Dendritic cell treated with granulocyte-macrophage colony-stimulating factor and Interleukin-4, amounts not matched to agents 40 ng/mL and 50 ng/mL, for 4 days (primary cell): ENCODE results near the gene MAN1A1.

Source experiments
- H3K27ac Mint-ChIP-seq: one replicate; pipeline ENCODE4 v1.8.0; 2022; ENCODE audit warnings: mild to moderate bottlenecking, mixed read lengths
- H3K27me3 Mint-ChIP-seq: one replicate; pipeline ENCODE4 v1.8.0; 2022; ENCODE audit warnings: mild to moderate bottlenecking, mixed read lengths
- H3K36me3 Mint-ChIP-seq: one replicate; pipeline ENCODE4 v1.8.0; 2022; ENCODE audit warnings: low read depth, mixed read lengths
- H3K4me1 Mint-ChIP-seq: one replicate; pipeline ENCODE4 v1.8.0; 2022; ENCODE audit warnings: low read depth, mixed read lengths
- H3K4me3 Mint-ChIP-seq: one replicate; pipeline ENCODE4 v1.8.0; 2022; ENCODE audit warnings: mild to moderate bottlenecking, moderate library complexity, mixed read lengths
- H3K9me3 Mint-ChIP-seq: one replicate; pipeline ENCODE4 v1.8.0; 2022; ENCODE audit warnings: mixed read lengths
- intact Hi-C: fragments of 100-400 bp; cut with micrococcal nuclease; formaldehyde crosslinking; loops from one replicate; pipeline ENCODE4 v1.15.0; 2022

Gene MAN1A1

DNA sequence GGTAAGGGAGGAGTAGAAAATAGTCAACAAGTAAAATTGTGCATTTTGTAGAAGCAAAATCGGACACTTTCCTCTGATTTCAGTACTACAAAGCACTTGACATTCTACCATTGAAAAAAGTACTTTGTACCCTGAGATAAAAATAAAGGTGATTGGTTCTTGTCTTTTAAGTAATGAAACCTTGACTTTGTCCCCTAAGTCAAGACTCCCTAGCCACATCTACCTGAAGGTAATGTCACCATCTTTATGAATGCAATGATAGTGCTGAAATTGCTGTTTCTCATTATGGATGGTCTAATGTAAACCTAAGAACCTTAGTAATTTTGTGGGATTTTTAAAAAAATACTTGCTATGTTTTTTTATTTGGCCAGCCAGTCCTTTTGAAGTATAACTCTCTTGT lies 2.4 kb upstream of the MAN1A1 start:
- H3K4me3 Mint-ChIP-seq: no peak overlapping the region
- H3K9me3 Mint-ChIP-seq: no peaks in the 10 kb centered on the region
- peaks cover 5% of the 10 kb centered on the region for H3K27me3 Mint-ChIP-seq
- intact Hi-C loops: loop anchor here (5.0 to 10.0 kb wide), 4 partner anchors 180 to 363 kb away; no protein-coding TSS in a partner anchor
- no peak overlapping the region for H3K27ac Mint-ChIP-seq
- peaks cover 36% of the 10 kb centered on the region for H3K4me1 Mint-ChIP-seq
- peaks cover 14% of the 10 kb centered on the region for H3K36me3 Mint-ChIP-seq

DNA sequence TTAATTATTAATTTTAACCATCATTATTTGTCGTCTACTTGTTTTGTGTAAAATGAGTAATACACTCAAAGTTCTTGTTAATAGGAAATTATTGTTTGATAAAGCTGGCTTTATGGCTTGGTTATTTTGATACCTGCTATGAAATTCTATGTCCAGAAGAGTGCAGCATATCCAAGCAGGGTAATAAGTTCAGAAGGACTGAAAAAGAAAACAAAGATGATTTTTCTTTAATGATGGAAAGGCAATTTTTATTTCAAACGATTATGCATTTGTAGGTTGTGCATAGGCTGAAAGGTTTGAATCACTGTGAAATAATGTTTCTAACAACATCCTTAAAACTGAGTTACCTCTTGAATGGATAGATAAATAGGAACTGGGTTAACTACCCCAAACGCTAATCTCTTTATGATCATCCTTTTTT lies 1.4 kb upstream of the MAN1A1 start:
- intact Hi-C loops: loop anchor here (5.0 to 10.0 kb wide), 4 partner anchors 181 to 364 kb away; no protein-coding TSS in a partner anchor
- no peak overlapping the region for H3K27ac Mint-ChIP-seq

DNA sequence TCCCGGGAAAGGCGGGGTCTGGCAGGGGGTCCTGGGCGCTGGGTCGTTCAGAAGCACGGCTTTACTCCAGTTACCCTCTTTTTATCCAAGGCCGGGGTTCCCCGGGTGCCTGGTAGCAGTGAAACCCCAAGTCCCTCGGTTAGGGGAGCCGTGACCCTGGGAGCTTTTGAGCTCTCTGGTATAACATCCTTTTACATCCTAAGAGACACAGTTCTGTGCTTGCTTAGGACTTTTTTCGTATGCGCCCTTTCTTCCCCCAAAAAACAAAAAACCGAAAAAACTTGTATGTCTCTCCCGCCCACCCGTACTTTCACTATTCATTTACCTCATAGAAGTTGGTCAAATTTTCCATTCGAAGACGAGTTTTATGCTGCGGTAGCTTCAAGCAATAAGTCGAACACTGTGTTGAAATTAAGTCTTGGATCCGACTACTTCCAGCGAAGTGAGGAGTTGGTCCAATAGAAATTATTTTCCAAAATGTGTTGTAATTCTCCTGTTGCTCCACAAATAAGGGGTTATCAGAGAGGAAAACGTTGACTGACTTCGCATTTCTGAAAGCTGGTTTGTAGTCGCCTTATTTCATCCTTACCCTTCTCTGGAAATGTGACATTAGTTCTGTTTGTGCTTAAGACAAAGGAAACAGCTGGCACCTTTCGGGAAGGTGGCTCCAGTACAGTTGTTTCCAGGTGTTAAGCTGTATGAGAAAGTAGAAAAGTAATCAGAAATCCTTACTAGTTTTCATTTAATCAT lies 816 bp upstream of the MAN1A1 start:
- H3K9me3 Mint-ChIP-seq: no peaks in the 10 kb centered on the region
- H3K27ac Mint-ChIP-seq: peak overlapping the region; percentile 90
- peak overlapping the region; percentile 89 for H3K4me3 Mint-ChIP-seq
- peaks cover 14% of the 10 kb centered on the region for H3K36me3 Mint-ChIP-seq
- intact Hi-C loops: loop anchor here (5.0 to 10.0 kb wide), 4 partner anchors 182 to 364 kb away; no protein-coding TSS in a partner anchor
- peaks cover 48% of the 10 kb centered on the region for H3K4me1 Mint-ChIP-seq
- H3K27me3 Mint-ChIP-seq: peaks cover 5% of the 10 kb centered on the region

More for the DNA sequence above, 1.4 kb upstream of the MAN1A1 start:
- peaks cover 14% of the 10 kb centered on the region for H3K36me3 Mint-ChIP-seq
- peaks cover 5% of the 10 kb centered on the region for H3K27me3 Mint-ChIP-seq
- no peak overlapping the region for H3K4me3 Mint-ChIP-seq
- H3K9me3 Mint-ChIP-seq: no peaks in the 10 kb centered on the region
- H3K4me1 Mint-ChIP-seq: peaks cover 46% of the 10 kb centered on the region

GRCh38 chr6:119348748-119349360 lies 707 bp downstream of the MAN1A1 start:
- Mint-ChIP-seq H3K4me3 (peak overlapping the region; percentile 89), H3K27me3 (peaks cover 5% of the 10 kb centered on the region), H3K27ac (peak overlapping the region; percentile 90), H3K9me3 (no peaks in the 10 kb centered on the region), H3K36me3 (peaks cover 14% of the 10 kb centered on the region), H3K4me1 (peaks cover 41% of the 10 kb centered on the region)
- intact Hi-C loops: loop anchor here (5.0 kb wide), 3 partner anchors 37 to 457 kb away; partner anchors contain the start of gene ASF1A

DNA sequence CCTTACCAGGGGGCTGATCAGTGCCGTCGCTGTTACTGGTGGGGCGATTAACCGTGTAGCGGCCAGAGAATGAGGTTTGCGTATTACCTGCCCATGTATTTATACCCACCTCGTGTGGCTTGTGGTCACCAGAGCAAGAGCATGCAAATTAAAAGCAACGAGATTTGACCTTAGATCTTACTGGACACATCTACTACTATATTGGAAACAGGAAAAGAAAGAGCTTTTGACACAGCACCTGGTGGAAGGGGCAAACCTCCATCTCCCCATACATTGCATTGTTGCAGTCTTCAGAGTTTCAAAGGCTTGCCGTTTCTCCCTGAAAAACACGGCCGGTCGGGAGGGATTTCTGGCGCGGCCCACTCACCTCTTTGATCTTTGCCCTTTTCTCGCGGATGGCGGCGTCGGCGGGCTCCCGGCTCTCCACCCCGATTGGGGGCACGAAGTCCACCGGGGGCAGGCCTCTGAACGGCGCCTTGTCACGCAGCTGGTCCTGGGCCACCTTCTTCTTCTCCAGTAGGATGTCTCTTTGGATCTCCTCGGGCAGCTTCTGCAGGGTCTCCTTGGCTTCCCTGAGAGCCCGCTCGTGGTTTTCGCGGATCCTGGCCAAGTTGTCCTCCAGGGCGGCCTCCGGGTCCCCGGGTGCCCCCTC lies 1.3 kb downstream of the MAN1A1 start:
- Mint-ChIP-seq H3K27ac (peak overlapping the region; percentile 90), H3K4me1 (peaks cover 41% of the 10 kb centered on the region), H3K4me3 (peak overlapping the region; percentile 89), H3K27me3 (peaks cover 5% of the 10 kb centered on the region), H3K9me3 (no peaks in the 10 kb centered on the region), H3K36me3 (peaks cover 14% of the 10 kb centered on the region)
- intact Hi-C loops: loop anchor here (5.0 kb wide), 3 partner anchors 36 to 456 kb away; partner anchors contain the start of gene ASF1A

DNA sequence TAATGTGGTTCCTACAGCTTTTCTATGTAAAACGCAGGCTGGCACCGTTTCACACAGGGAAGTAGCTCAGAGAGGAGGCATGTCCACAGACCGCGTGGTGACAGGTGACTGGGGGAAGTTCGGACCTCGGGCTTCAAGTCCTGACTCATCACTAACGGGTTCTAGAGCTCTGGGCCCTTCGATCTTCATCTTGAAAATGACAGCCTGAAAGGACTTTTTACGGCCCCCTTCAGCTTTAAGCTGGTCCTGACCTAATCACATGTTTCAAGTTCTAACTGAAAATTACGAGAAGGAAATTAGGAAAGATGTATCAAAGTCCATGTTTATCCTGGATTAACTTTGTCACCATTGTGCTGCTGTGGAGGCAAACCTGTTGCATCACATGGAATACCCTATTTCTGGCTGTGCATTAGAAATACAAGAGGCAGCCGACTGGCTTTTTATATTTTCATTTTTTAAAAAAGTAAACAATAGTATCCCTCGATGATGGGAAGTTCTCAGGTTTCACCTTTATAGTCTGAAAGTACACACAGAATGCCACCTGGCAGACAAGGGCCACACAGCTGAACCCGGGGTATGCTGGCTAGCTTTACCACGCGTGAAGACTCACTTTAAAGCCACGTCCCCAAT lies 2.0 kb downstream of the MAN1A1 start:
- Mint-ChIP-seq H3K4me1 (peaks cover 44% of the 10 kb centered on the region), H3K36me3 (peaks cover 14% of the 10 kb centered on the region), H3K4me3 (peak overlapping the region; percentile 89), H3K9me3 (no peaks in the 10 kb centered on the region), H3K27ac (peak overlapping the region; percentile 90), H3K27me3 (peaks cover 5% of the 10 kb centered on the region)
- intact Hi-C loops: loop anchor here (5.0 kb wide), 3 partner anchors 35 to 455 kb away; partner anchors contain the start of gene ASF1A

- H3K36me3 Mint-ChIP-seq: peaks cover 14% of the 10 kb centered on the region
- no peaks in the 10 kb centered on the region for H3K9me3 Mint-ChIP-seq
- intact Hi-C loops: loop anchor here (5.0 kb wide), 3 partner anchors 35 to 455 kb away; partner anchors contain the start of gene ASF1A
- H3K4me3 Mint-ChIP-seq: peak overlapping the region; percentile 64
- H3K4me1 Mint-ChIP-seq: peaks cover 47% of the 10 kb centered on the region
- peak overlapping the region; percentile 50 for H3K27ac Mint-ChIP-seq
- H3K27me3 Mint-ChIP-seq: peaks cover 5% of the 10 kb centered on the region
These were observed 2.6 kb downstream of the MAN1A1 start for GRCh38 chr6:119346936-119347335.

- Mint-ChIP-seq H3K9me3 (no peaks in the 10 kb centered on the region), H3K4me3 (peak overlapping the region; percentile 64), H3K36me3 (peaks cover 14% of the 10 kb centered on the region), H3K4me1 (peaks cover 47% of the 10 kb centered on the region), H3K27ac (peak overlapping the region; percentile 50), H3K27me3 (peaks cover 5% of the 10 kb centered on the region)
- intact Hi-C loops: loop anchor here (5.0 kb wide), 3 partner anchors 34 to 454 kb away; partner anchors contain the start of gene ASF1A
These were observed 3.1 kb downstream of the MAN1A1 start for GRCh38 chr6:119346450-119346849.

- Mint-ChIP-seq H3K4me1 (peaks cover 58% of the 10 kb centered on the region), H3K4me3 (no peak overlapping the region), H3K9me3 (no peaks in the 10 kb centered on the region), H3K27ac (no peak overlapping the region), H3K27me3 (peaks cover 5% of the 10 kb centered on the region), H3K36me3 (peaks cover 14% of the 10 kb centered on the region)
- intact Hi-C loops: loop anchor here (5.0 kb wide), 3 partner anchors 33 to 453 kb away; partner anchors contain the start of gene ASF1A
These were observed 4.4 kb downstream of the MAN1A1 start for GRCh38 chr6:119345114-119345513.

DNA sequence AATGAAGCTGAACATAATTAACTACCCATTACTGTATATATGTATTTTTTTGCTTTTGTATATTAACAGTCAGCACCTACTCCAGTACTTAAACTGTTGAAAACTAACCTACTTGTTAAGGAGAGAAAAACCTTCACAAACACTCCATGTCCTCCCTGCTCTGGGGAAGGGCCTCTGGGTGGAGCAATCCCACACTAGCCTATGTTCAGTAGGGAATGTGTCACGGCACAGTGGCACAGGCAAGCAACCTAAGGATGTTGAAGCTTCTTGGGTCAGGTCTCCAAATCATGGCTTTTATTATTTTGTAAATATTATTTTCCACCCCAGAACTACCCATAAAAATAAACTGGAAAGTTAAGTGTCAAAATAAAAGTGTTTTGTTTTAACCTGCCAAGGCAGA lies 5.3 kb downstream of the MAN1A1 start:
- Mint-ChIP-seq H3K27ac (no peak overlapping the region), H3K27me3 (peaks cover 5% of the 10 kb centered on the region), H3K9me3 (no peaks in the 10 kb centered on the region), H3K4me1 (peaks cover 66% of the 10 kb centered on the region), H3K36me3 (peaks cover 9% of the 10 kb centered on the region), H3K4me3 (no peak overlapping the region)
- intact Hi-C loops: no loop called here

- Mint-ChIP-seq H3K4me3 (no peak overlapping the region), H3K36me3 (peaks cover 13% of the 10 kb centered on the region), H3K4me1 (peaks cover 73% of the 10 kb centered on the region), H3K27me3 (peaks cover 5% of the 10 kb centered on the region), H3K9me3 (no peaks in the 10 kb centered on the region), H3K27ac (no peak overlapping the region)
- intact Hi-C loops: no loop called here
These were observed 5.9 kb downstream of the MAN1A1 start for GRCh38 chr6:119343573-119344146.

GRCh38 chr6:119343167-119343566 lies 6.4 kb downstream of the MAN1A1 start:
- Mint-ChIP-seq H3K27ac (no peak overlapping the region), H3K4me1 (peaks cover 70% of the 10 kb centered on the region), H3K36me3 (peaks cover 13% of the 10 kb centered on the region), H3K9me3 (no peaks in the 10 kb centered on the region), H3K4me3 (no peak overlapping the region), H3K27me3 (peaks cover 2% of the 10 kb centered on the region)
- intact Hi-C loops: no loop called here

DNA sequence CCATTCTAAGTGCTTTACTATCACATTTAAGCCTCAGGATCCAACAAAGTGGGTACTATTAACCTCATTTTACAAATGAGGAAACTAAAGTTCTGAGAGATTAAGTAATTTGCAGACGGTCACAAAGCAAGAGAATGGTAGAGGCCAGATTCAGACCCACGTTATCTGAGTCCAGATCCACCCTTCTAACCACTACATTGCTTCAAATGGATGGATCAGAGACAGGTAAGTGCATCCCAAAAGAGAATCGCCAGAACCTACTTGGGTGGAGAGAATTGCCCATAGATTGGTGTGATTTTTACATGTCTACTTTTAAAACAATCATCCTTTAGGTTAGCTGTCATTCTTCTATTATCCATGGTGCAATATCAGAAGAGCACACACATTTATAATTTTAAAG lies 7.1 kb downstream of the MAN1A1 start:
- Mint-ChIP-seq H3K4me3 (no peak overlapping the region), H3K27me3 (no peaks in the 10 kb centered on the region), H3K27ac (no peak overlapping the region), H3K36me3 (peaks cover 12% of the 10 kb centered on the region), H3K9me3 (no peaks in the 10 kb centered on the region), H3K4me1 (peaks cover 66% of the 10 kb centered on the region)
- intact Hi-C loops: no loop called here
